GM06990 (cell line): ENCODE data around the gene CTSK.

Experiments used
- DNase-seq: peaks from one replicate; pipeline ENCODE4 v3.0.0-alpha.2; 2011; ENCODE audit not compliant: insufficient read length; ENCODE audit errors: extremely low read depth
- H3K27me3 ChIP-seq: replicated peaks from 2 replicates; pipeline ENCODE4 v1.6.0; 2011; ENCODE audit warnings: low read length; ENCODE audit not compliant: control insufficient read depth, insufficient read depth
- H3K36me3 ChIP-seq: 2 replicates; pipeline ENCODE4 v1.5.1; 2011; ENCODE audit warnings: low read length; ENCODE audit not compliant: control insufficient read depth, insufficient read depth
- H3K4me3 ChIP-seq: replicated peaks from 2 replicates; pipeline ENCODE4 v1.5.1; 2011; ENCODE audit warnings: low read depth, mild to moderate bottlenecking, control low read depth, low read length
- CTCF ChIP-seq: IDR thresholded peaks from 2 replicates; pipeline ENCODE4 v1.5.1; 2011; ENCODE audit warnings: low read length, control low read depth, mild to moderate bottlenecking, inconsistent platforms; ENCODE audit not compliant: insufficient read depth, poor library complexity, severe bottlenecking

The CTSK gene

GRCh38 chr1:150762552-150762951 lies 45.5 kb downstream of the CTSK start:
- Histone ChIP-seq H3K4me3 (no peak overlapping the region; the same call in 1 of the 2 replicates), H3K36me3 (peaks cover 1% of the 10 kb centered on the region), H3K27me3 (no peaks in the 10 kb centered on the region)
- no peak for TF ChIP-seq CTCF
- DNase-seq, result no peak

GRCh38 chr1:150761801-150762200 lies 46.3 kb downstream of the CTSK start:
- no peaks in the 10 kb centered on the region for H3K27me3 ChIP-seq
- DNase-seq, result no peak
- TF ChIP-seq CTCF, result no peak
- peaks cover 1% of the 10 kb centered on the region for H3K36me3 ChIP-seq
- H3K4me3 ChIP-seq, result no peak overlapping the region

- Histone ChIP-seq H3K27me3 (no peaks in the 10 kb centered on the region), H3K4me3 (no peak overlapping the region), H3K36me3 (peaks cover 4% of the 10 kb centered on the region)
- no peak for TF ChIP-seq CTCF
- no peak for DNase-seq
Measured at GRCh38 chr1:150760013-150760412, 48.0 kb downstream of the CTSK start.

- no peak for DNase-seq
- peaks cover 12% of the 10 kb centered on the region for H3K36me3 ChIP-seq
- TF ChIP-seq CTCF, result no peak
- no peak overlapping the region for H3K4me3 ChIP-seq
- H3K27me3 ChIP-seq, result no peaks in the 10 kb centered on the region
Measured at GRCh38 chr1:150753416-150753815, 54.6 kb downstream of the CTSK start.

GRCh38 chr1:150751443-150751842 lies 56.6 kb downstream of the CTSK start:
- no peak overlapping the region for H3K4me3 ChIP-seq
- H3K36me3 ChIP-seq, result peaks cover 12% of the 10 kb centered on the region
- no peak for DNase-seq
- H3K27me3 ChIP-seq, result no peaks in the 10 kb centered on the region
- no peak for TF ChIP-seq CTCF

- no peaks in the 10 kb centered on the region for H3K27me3 ChIP-seq
- H3K36me3 ChIP-seq, result peaks cover 9% of the 10 kb centered on the region
- no peak for DNase-seq
- no peak for TF ChIP-seq CTCF
- H3K4me3 ChIP-seq, result no peak overlapping the region
Measured at GRCh38 chr1:150749720-150750311, 58.2 kb downstream of the CTSK start.
